ENCODE measurements around the gene ADAMTS14. TPM values are rescaled to one million over a fixed set of nuclear protein-coding genes. Genes with fewer than 3 reads are reported as not detected.
"Not testable (repeated sequence)": the region's sequence is repeated elsewhere in the genome, so short reads cannot be mapped to it uniquely, and the experiment has no call there.

ADAMTS14 gene
- total RNA-seq = 0.02 TPM in 1 of 2 replicates, not detected in the other

- intact Hi-C loops (cut with micrococcal nuclease) = no loop called here
These were observed at the start of gene ADAMTS14 for GRCh38 chr10:70672165-70673042. TSS of gene ADAMTS14 (plus strand) at chr10:70672506. CDS start at chr10:70672803, 297 bp downstream.

GRCh38 chr10:70622541-70622940 is 49.8 kb upstream of the ADAMTS14 start:
- intact Hi-C loops (cut with micrococcal nuclease) = no loop called here

GRCh38 chr10:70622981-70623844 is 49.1 kb upstream of the ADAMTS14 start:
- intact Hi-C loops (cut with micrococcal nuclease) = no loop called here

GRCh38 chr10:70626056-70626455 is 46.2 kb upstream of the ADAMTS14 start:
- intact Hi-C loops (cut with micrococcal nuclease) = no loop called here

GRCh38 chr10:70629338-70629737 is 43.0 kb upstream of the ADAMTS14 start:
- intact Hi-C loops (cut with micrococcal nuclease) = no loop called here

- intact Hi-C loops (cut with micrococcal nuclease) = not testable (repeated sequence)
These were observed 40.6 kb upstream of the ADAMTS14 start for GRCh38 chr10:70631735-70632134.

GRCh38 chr10:70634011-70634410 is 38.3 kb upstream of the ADAMTS14 start:
- intact Hi-C loops (cut with micrococcal nuclease) = no loop called here

GRCh38 chr10:70634515-70634914 is 37.8 kb upstream of the ADAMTS14 start:
- intact Hi-C loops (cut with micrococcal nuclease) = not testable (repeated sequence)

GRCh38 chr10:70639640-70640383 is 32.5 kb upstream of the ADAMTS14 start:
- intact Hi-C loops (cut with micrococcal nuclease) = not testable (repeated sequence)

GRCh38 chr10:70643272-70643671 is 29.0 kb upstream of the ADAMTS14 start:
- intact Hi-C loops (cut with micrococcal nuclease) = not testable (repeated sequence)

- intact Hi-C loops (cut with micrococcal nuclease) = not testable (repeated sequence)
These were observed 27.3 kb upstream of the ADAMTS14 start for GRCh38 chr10:70644959-70645358.

GRCh38 chr10:70647086-70647485 is 25.2 kb upstream of the ADAMTS14 start:
- intact Hi-C loops (cut with micrococcal nuclease) = no loop called here

GRCh38 chr10:70648427-70648826 is 23.9 kb upstream of the ADAMTS14 start:
- intact Hi-C loops (cut with micrococcal nuclease) = no loop called here

GRCh38 chr10:70649526-70649925 is 22.8 kb upstream of the ADAMTS14 start:
- intact Hi-C loops (cut with micrococcal nuclease) = no loop called here

GRCh38 chr10:70650104-70650503 is 22.2 kb upstream of the ADAMTS14 start:
- intact Hi-C loops (cut with micrococcal nuclease) = no loop called here

- intact Hi-C loops (cut with micrococcal nuclease) = no loop called here
These were observed 21.6 kb upstream of the ADAMTS14 start for GRCh38 chr10:70650718-70651117.

- intact Hi-C loops (cut with micrococcal nuclease) = no loop called here
These were observed 20.6 kb upstream of the ADAMTS14 start for GRCh38 chr10:70651661-70652060.

- intact Hi-C loops (cut with micrococcal nuclease) = no loop called here
These were observed 19.3 kb upstream of the ADAMTS14 start for GRCh38 chr10:70652761-70653657.

- intact Hi-C loops (cut with micrococcal nuclease) = no loop called here
These were observed 17.0 kb upstream of the ADAMTS14 start for GRCh38 chr10:70655316-70655715.

GRCh38 chr10:70656489-70656888 is 15.8 kb upstream of the ADAMTS14 start:
- intact Hi-C loops (cut with micrococcal nuclease) = no loop called here

All from T-helper 2 cell treated with Interferon-gamma antibody and Interleukin-4, amounts not matched to agents 100 ng/mL and 5 ng/mL, for 36 hours (primary cell).